SH-SY5Y (cell line): ENCODE measurements around the gene ACSL6.

Experiments
- GATA2 ChIP-seq: IDR thresholded peaks from 2 replicates; pipeline ENCODE4 v1.6.1; 2011; ENCODE audit warnings: mild to moderate bottlenecking, low read depth, low read length
- GATA3 ChIP-seq: IDR thresholded peaks from 2 replicates; pipeline ENCODE4 v1.6.1; 2011; ENCODE audit warnings: low read depth, mild to moderate bottlenecking, low read length, moderate library complexity

Gene ACSL6

DNA sequence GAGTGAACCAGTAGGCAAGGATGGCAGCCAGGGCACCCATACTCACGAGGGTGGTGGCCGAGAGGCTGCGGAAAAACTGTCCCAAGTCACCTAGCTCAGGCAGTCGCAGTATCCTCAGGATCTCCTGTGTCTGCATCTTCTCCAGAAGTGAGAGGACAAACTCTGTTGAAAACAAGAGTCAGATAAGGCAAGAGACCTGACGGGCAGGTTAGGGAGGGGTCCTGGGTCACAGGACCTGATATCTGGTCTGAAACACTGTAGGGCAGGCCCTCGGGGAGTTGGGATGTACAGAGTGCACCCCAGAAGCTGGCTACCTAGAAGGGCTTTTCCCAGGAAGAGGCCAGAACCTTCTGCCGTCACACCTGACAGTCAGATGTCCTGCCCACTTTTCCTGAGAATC lies 17.4 kb downstream of the ACSL6 start:
- TF ChIP-seq GATA2 (no peak), GATA3 (no peak)

DNA sequence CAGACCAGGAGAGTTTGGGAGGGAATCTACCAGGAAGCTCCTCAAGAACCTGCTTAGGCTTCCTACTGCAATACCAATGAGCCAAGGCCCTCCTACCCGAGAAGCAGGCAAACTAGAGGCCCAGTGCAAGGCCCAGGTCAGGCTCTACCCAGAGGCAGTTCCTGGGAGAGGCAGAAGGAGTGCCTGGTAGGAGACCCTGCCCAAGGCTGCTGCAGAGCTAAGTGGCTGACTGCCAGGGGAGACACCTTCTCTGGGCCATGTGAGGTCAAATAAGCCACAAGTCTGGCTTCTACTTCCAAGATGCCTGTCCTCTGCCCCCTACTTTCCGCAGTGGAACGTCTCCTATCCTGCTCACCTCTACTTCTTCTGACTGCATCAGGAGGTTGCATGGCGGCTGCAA lies 17.8 kb downstream of the ACSL6 start:
- no peak for TF ChIP-seq GATA3
- TF ChIP-seq GATA2, result no peak

DNA sequence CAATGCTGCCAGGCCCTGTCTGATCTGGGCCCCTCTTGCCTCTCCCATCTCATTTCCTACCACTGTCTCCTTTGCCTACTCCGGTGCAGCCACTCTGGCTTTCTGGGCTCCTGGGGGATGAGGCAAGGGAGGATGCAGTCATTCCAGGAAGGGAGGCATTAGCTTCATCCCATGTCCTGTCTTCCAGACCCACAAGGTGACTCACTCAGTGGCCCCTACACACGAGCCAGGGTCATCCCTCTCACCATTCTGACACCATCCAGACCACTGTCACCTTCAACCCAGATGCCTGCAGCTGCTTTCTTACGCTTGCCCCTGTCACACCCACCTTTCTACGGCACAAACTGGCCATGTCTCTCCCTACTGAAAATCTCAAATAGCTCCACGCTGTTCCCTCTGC lies 19.1 kb downstream of the ACSL6 start:
- TF ChIP-seq GATA2 (no peak), GATA3 (no peak)

DNA sequence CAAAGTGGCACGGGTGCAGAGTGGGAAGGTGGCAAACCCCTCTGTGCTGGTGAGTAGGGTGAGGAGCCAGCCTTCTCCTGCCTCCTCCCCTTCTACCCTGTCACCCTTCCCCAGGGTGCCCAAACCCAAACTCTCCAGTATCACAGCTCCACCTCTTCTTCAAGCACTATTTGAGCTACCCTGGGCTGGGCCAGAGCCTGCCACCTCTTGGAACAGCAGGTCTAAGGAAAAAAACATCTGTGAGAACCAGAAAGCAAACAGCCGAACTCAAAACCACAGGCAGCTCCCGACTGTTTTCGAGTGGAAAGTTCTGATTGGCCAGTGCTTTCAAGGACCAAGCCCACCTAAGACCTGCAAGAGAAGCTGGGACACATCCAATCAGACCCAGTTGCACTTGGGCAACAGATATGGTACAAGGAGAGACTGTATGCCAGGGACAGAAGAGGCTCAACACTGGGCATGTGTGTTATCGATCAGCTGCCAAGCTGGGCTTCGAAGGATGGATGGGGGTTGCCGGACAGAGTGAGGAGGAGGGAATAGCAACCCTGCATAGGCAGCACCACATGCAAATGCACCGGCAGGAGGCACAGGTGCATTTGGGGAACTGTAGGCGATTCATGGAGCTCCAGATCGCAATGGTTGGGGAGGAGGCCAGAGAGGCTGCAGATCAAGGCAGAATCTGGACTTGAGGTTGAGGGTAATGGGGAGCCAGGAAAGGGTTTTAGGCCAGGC lies 19.7 kb downstream of the ACSL6 start:
- TF ChIP-seq GATA2 (no peak), GATA3 (no peak)

DNA sequence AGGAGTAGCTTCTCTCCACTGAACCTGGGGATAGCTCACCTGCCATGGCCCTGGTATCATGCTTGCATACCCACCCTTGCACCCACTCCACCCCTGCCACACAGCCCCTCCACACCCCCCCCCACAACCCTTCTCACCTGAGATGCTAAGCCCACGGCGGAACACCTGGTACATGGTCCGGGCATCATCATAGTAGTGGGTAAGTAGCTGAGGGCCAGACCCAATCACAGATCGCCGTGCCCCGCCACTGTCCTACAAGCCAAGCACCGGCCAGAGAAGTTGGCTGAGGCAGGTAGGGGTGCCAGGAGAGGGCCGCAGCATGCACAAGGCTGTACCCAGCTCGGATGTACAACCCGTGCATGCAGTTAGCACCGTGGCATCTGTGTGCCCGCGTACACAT lies 20.7 kb downstream of the ACSL6 start:
- TF ChIP-seq GATA3 (no peak), GATA2 (no peak)

DNA sequence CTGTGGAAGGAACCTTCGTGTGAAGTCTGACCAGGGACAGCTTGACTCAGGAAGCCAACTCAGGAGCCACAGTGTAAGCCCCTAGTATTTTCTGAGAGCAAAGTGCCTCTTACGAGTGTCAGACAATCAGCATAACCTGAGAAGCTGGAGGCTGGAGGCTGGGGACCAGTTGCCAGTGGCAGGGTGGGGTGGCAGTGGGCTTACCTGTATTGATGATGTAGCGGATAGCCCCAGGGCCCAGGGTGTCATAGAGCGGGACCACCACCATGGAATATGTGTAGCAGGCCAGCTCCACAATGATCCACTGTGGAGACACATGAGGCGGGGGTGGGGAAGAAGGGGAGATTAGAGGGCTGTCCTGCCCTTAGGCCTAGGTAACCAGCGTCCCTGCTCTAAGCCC lies 22.9 kb downstream of the ACSL6 start:
- TF ChIP-seq GATA2 (no peak), GATA3 (no peak)

DNA sequence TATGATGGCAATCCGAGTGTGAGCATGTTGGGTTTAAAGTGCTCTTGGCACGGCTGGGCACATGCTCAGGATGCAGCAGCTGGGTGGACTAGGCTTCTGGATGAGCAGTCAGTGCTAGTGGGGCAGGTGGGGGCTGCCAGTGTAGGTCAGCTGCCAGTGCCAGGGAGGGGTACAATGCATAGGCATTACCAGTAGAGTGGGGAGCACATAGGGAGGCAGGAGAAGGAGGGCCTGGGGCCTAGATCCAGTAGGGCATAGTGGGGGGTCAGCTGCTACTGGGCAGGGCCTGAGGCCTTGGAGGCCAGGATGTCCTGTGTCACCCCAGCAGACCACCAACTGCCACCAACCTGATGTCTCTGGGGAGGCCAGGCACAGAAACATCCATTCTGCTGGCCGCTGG lies 24.2 kb downstream of the ACSL6 start:
- TF ChIP-seq GATA3, result no peak
- no peak for TF ChIP-seq GATA2

DNA sequence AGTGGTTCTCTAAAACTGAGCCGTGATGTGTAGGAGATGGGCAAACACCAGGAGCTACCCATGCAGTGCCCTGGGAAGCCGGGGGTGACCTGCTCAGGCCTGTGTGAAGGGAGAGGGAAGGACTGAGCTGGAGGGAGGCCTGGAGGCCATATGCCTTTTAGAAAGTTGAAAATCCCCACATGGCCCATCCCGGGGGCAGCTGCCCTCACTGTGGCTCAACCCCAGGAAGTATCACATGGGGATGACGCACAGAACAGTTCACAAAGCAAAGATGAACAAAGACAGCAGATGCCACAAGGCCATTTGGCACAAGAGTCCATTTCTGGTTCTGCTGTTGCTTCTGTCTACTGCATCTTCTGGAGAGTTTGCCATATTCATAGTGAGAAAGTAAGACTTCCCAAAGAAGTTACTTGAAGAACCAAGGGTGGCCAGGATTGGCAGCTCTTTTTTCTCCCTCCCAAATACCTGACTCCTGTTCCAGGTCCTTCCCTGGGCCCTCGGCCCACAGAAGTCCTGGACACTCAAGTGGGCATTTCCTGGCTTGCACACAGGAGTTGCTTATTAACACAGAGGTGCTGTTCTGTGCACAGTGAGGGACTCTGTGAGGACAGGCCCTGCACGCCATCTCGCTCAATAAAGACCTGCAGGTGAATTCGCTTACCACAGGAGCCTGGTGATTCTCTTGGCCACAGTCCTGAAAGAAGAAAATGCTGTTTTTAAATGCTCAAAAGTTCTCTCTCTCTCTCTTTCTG lies 25.1 kb downstream of the ACSL6 start:
- TF ChIP-seq GATA3 (no peak), GATA2 (no peak)

DNA sequence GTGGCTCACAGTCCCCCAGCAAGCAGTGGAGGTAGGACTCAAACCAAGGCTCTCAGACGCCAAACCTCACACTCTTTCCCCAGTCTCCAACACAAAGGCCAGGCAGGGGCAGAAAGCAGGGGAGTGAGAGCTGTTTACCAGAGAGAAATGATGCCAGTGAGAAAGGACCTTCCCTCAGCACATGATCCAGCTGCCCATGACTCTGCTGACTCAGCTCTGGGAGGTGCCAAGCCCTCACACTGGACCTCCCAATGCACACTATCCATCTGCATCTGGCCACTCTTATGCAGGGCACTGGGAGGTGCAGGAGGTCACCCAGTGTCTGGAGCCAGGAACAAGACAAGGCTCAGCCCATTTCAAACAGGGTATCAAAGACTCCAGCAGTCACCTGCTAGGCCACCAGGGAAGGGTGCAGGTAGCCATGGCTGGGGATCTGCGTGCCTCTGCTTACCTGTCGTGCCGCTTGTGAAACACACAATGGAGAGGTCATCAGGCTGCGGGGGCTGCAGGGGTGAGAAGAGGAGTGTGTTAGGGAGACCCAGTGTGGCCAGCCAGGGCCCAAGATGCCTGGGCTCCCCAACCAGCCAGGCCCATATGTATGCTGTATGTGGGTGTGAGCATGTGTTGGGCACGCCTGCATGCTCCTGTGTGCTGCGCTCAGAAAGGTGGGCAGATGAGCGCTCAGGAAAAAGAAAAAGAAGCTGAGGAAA lies 26.3 kb downstream of the ACSL6 start:
- no peak for TF ChIP-seq GATA2
- no peak for TF ChIP-seq GATA3

DNA sequence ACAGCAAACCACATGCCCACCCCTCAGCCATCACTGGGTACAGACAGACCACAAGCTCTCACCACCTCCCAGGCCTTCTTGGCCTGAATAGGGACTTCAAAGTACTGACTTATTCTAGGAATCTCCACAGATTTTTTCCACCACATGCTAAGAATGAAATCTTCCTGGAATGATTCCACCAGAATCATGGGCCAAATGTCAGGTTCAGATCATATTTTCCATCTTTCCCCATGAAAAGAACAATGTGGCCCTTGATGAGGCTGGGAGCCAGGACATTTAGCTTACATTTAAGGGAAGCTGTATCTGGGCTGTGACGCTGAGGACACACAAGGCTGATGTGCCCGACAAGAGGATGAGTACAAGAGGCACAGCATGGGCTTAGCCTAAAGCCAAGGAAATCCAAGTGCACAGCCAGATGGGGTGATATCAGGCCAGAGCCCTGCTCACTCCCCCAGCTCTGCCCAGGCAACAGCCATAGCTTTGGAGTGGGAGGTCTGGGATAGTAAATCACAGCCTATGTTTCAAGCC lies 28.1 kb downstream of the ACSL6 start:
- TF ChIP-seq GATA3, result no peak
- TF ChIP-seq GATA2, result no peak

DNA sequence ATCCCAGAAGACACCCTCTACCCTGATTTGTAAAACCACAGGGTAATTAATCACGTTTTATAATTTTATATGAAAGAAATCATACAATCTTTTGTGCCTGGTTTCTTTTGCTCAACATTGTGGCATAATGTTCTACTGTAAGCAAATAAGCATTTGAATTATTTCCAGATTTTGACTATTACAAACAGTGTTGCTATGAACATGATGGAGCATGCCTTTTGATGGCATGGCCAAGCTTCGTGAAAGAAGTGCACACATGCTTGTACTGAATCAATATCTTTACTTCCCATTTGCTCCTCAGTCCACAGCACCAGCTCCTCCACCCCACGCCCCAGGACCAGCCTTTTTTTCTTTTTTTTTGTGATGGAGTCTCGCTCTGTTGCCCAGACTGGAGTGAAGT lies 29.9 kb downstream of the ACSL6 start:
- TF ChIP-seq GATA3 (no peak), GATA2 (no peak)

DNA sequence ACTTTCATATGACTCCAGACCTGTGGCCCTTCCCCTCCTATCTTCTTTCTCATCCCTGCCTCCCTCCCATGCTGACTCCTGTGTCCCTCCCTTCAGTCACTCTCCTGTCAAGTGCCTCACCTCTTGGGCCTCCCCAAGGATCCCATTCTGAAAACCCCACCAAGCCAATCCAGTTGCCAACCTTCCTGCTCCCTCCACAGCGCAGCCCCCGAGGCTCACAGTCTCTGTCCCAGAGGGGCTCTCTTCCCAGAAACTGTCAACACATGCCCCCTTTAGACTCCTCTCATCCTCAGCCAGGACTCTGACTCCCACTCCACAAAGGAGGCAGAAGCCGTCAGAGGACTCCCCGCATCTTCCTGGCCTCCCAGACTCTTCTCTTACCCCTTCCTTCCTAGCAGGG lies 30.8 kb downstream of the ACSL6 start:
- TF ChIP-seq GATA3, result no peak
- TF ChIP-seq GATA2, result no peak

DNA sequence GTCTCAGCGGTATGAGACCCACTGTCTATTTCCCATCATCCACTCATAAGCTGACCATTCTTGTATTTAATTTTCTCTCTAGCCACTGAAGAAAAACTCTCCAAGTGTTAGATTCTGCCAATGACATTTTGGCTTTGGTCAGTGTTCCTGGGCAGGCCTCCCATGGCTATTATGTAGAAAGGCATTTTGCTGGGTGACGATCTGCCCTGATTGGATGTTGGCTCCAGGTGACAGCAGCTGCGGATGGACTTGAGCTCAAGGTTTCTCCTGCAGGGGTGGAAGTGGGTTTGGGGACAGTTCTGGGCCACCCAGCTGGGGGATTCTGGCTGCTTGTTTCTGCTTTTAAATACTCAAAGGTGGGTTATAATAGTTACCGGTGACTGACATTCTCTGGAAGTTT lies 31.6 kb downstream of the ACSL6 start:
- no peak for TF ChIP-seq GATA3
- no peak for TF ChIP-seq GATA2

DNA sequence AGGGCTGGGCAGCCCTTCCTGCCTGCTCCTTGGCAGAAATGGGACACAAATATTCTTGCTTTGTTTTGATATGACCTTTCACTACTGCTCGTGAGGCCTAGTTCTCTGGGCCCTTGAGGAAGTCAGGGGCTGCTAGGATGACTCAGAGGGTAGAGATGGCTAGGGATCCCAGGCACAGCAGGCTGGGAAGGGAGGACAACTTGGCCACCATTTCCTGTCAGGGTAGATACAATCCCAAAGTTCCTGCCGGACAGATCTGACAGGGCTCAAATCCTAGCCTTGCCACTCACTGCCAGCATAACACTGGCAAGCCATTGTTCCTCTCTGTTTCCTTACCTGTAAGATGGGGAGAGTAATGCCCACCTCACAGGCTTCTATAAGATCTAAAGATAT lies 34.2 kb downstream of the ACSL6 start:
- TF ChIP-seq GATA2, result no peak
